Thoracic aorta (tissue), 2 donors: ENCODE data around the gene CPNE9. TPM values are rescaled to one million over a fixed set of nuclear protein-coding genes. Genes with fewer than 3 reads are reported as not detected.

ENCODE experiments used
- ATAC-seq: fragments of 150-250 bp; one replicate; pipeline ENCODE4 v1.8.0; 2017; ENCODE audit warnings: low read depth; ENCODE audit not compliant: insufficient number of reproducible peaks, low FRiP score
- DNase-seq: peaks from one replicate; pipeline ENCODE4 v3.0.0-alpha.2; 2020; ENCODE audit warnings: low spot score
- H3K27ac ChIP-seq, 2 donors: fragments of 200-600 bp; sonication (generic); 1 replicate in 1 of 2; 2 replicates in 1 of 2; pipeline ENCODE4 v1.5.1; 2016; ENCODE audit warnings: mild to moderate bottlenecking in 2 of 2, moderate library complexity in 2 of 2
- H3K27me3 ChIP-seq: fragments of 200-600 bp; sonication (generic); replicated peaks from 2 replicates; pipeline ENCODE4 v1.6.0; 2016; ENCODE audit warnings: mild to moderate bottlenecking; ENCODE audit not compliant: insufficient read depth
- H3K36me3 ChIP-seq: fragments of 200-600 bp; sonication (generic); one replicate; pipeline ENCODE4 v1.5.1; 2016
- H3K4me1 ChIP-seq, 2 donors: fragments of 200-600 bp; sonication (generic); 1 replicate in 1 of 2; 2 replicates in 1 of 2; pipeline versions ENCODE4 v1.5.1 to v1.6.0; 2016; ENCODE audit warnings: low read depth in 2 of 2, mild to moderate bottlenecking in 1 of 2; ENCODE audit not compliant: control insufficient read depth in 1 of 2
- H3K4me3 ChIP-seq: fragments of 200-600 bp; sonication (generic); 2 replicates; pipeline ENCODE4 v1.5.1; 2016; ENCODE audit warnings: mild to moderate bottlenecking
- H3K9me3 ChIP-seq: fragments of 200-600 bp; sonication (generic); 2 replicates; pipeline ENCODE4 v1.5.1; 2016
- total RNA-seq, 2 donors: library from RNA; depleted of rRNA; stranded (reverse); fragments of >200 nt; gene quantifications; one replicate each; pipeline versions ENCODE4 v1.1.0 to v1.2.3, GENCODE V29; 2016
- TF ChIP-seq, protein P1 (sequence below): fragments of 200-600 bp; sonication (generic); IDR thresholded peaks from one replicate; pipeline ENCODE4 v1.5.1; 2019; ENCODE audit warnings: antibody characterized with exemption

The CPNE9 gene
- total RNA-seq, 2 donors from 2014 or later = not detected

DNA sequence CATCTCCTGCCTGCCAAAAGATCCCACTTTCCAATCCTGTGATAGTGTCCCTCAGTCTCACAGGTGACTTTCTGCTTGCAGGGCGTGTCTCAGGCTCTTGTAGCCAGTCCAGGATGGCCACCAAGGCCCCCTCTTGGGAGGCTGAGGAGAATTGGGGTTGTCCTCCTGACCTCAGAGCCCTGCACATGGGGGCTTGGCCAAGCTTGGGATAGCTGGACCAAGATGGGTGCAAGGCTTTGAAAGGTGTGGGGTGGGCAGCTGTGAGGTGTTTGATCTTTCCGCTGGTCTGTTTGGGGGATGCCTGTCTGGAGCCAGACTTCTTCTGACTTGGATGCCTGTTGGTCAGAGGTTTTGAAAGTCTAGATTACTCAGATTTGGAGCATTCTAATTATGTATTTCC, 12.0 kb upstream of the CPNE9 start:
- ATAC-seq (no peak), DNase-seq (no peak)
- H3K36me3 ChIP-seq = peaks cover 75% of the 10 kb centered on the region
- no peak overlapping the region for H3K4me3 ChIP-seq
- H3K4me1 ChIP-seq = no peaks in the 10 kb centered on the region
- no peak overlapping the region for H3K27ac ChIP-seq
- no peaks in the 10 kb centered on the region for H3K9me3 ChIP-seq
- no peaks in the 10 kb centered on the region for H3K27me3 ChIP-seq
- TF ChIP-seq, protein P1, sequence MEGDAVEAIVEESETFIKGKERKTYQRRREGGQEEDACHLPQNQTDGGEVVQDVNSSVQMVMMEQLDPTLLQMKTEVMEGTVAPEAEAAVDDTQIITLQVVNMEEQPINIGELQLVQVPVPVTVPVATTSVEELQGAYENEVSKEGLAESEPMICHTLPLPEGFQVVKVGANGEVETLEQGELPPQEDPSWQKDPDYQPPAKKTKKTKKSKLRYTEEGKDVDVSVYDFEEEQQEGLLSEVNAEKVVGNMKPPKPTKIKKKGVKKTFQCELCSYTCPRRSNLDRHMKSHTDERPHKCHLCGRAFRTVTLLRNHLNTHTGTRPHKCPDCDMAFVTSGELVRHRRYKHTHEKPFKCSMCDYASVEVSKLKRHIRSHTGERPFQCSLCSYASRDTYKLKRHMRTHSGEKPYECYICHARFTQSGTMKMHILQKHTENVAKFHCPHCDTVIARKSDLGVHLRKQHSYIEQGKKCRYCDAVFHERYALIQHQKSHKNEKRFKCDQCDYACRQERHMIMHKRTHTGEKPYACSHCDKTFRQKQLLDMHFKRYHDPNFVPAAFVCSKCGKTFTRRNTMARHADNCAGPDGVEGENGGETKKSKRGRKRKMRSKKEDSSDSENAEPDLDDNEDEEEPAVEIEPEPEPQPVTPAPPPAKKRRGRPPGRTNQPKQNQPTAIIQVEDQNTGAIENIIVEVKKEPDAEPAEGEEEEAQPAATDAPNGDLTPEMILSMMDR = no peak

DNA sequence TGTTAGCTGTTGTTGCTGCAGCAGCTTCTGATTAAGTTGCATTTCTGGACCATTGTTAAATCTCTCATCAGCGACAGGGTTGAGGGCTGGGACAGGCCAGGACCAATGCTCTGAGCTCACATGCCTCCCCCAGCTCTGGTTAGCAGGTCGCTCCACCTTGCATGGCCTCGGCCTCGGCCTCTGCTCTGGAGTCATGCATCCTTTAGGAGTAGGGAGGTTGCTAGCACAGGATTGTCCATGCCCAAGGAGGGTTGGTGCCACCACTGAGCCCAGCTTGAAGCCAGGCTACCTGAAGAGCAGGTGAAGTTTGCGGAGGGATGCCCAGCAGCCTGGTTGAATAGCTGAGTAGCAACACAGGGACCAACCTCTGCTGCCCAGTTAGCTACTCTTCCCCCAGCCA, 11.2 kb upstream of the CPNE9 start:
- H3K27ac ChIP-seq = no peak overlapping the region
- H3K9me3 ChIP-seq = no peaks in the 10 kb centered on the region
- DNase-seq (no peak), ATAC-seq (no peak)
- H3K36me3 ChIP-seq = peaks cover 76% of the 10 kb centered on the region
- H3K4me3 ChIP-seq = no peak overlapping the region
- no peaks in the 10 kb centered on the region for H3K27me3 ChIP-seq
- no peaks in the 10 kb centered on the region for H3K4me1 ChIP-seq
- TF ChIP-seq, protein P1 = no peak

DNA sequence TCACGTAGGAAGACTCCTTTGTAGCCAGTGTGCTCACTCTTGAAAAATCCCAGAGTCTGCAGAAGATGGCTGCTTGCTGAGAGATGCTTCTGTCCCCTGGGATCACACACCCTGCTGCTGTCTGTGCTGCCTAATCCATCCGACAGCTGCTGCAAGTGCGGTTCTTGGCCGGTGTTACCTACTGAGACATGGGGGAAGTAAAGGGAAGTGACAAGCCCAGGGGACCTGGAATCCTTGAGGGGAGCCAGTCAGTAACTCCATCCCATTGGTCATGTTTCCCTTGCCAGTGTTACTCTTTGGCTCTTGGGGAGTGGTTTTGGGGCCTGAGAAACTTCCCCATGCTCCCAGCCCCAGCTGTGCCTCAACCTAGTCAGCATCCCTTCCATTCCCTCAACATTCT, 8.3 kb upstream of the CPNE9 start:
- no peaks in the 10 kb centered on the region for H3K27me3 ChIP-seq
- no peaks in the 10 kb centered on the region for H3K4me1 ChIP-seq
- no peaks in the 10 kb centered on the region for H3K9me3 ChIP-seq
- TF ChIP-seq, protein P1 = no peak
- peaks cover 66% of the 10 kb centered on the region for H3K36me3 ChIP-seq
- H3K4me3 ChIP-seq = no peak overlapping the region
- no peak overlapping the region for H3K27ac ChIP-seq
- ATAC-seq = no peak
- DNase-seq = no peak

DNA sequence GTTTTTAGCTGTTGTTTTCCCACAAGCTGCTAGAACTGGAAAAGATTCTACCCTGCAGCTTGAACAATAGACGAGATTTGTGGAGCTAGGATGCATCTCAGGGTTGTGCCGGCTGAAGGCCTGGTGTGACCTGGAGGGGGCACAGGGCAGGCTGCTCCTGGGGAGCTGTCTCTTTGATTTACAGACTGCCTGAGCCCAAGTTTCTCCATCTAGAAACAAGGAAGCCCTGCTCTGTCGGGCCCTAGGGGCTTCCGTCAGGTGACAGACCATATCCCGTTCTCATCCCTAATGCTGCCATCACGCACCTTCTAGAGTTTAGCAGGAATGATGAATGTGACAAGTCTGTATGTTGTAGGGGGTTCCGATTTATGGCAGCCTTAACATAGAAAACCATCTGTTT, 7.9 kb upstream of the CPNE9 start:
- H3K27me3 ChIP-seq = no peaks in the 10 kb centered on the region
- H3K4me3 ChIP-seq = no peak overlapping the region
- H3K9me3 ChIP-seq = no peaks in the 10 kb centered on the region
- H3K36me3 ChIP-seq = peaks cover 66% of the 10 kb centered on the region
- H3K4me1 ChIP-seq = no peaks in the 10 kb centered on the region
- DNase-seq = no peak
- no peak for ATAC-seq
- TF ChIP-seq, protein P1 = no peak
- H3K27ac ChIP-seq = no peak overlapping the region

DNA sequence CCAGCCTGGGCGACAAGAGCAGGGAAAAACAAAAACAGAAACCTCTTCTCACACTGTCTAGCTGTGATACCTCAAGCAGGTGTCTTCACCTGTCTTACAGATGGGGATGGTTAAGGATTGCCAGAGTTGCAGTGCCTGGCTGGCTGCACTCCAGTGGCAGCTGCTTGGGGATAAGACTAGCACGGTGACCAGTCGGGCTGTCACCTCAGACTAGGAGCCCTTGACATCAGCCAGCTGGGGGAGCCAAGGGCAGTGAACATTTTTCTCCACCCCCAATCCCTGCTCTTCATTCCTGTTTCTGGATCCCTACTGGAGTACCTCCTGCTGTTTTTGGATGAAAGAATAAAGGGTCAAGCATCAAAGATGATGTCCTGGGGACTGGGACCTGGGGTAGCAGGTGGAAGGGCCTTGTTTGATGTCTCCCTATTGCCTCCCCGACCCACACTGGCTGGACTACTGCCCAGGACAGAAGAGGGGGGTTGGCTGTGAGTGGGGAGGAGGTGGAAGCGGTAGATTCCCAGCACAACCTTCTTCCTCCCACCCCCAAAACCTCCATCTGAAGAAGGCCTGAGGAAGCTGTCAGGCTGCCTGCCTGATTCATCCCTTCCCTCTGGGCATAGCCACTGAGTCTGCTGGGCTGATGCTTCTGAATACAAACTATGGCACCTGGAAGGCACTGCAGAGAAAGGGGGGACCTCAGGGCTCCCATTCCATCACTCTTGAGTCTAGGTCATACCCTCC, 7.0 kb upstream of the CPNE9 start:
- Histone ChIP-seq H3K27me3 (no peaks in the 10 kb centered on the region), H3K4me3 (no peak overlapping the region), H3K36me3 (peaks cover 65% of the 10 kb centered on the region), H3K9me3 (no peaks in the 10 kb centered on the region), H3K4me1 (no peaks in the 10 kb centered on the region), H3K27ac (no peak overlapping the region)
- no peak for ATAC-seq
- DNase-seq = no peak
- TF ChIP-seq, protein P1 = no peak
